ENCODE results near the gene YIF1B. TPM values are rescaled to one million over a fixed set of nuclear protein-coding genes. Genes with fewer than 3 reads are reported as not detected.

YIF1B gene
- total RNA-seq, 2 experiments from 2014 or later, result 15.9 to 17.1 TPM

DNA sequence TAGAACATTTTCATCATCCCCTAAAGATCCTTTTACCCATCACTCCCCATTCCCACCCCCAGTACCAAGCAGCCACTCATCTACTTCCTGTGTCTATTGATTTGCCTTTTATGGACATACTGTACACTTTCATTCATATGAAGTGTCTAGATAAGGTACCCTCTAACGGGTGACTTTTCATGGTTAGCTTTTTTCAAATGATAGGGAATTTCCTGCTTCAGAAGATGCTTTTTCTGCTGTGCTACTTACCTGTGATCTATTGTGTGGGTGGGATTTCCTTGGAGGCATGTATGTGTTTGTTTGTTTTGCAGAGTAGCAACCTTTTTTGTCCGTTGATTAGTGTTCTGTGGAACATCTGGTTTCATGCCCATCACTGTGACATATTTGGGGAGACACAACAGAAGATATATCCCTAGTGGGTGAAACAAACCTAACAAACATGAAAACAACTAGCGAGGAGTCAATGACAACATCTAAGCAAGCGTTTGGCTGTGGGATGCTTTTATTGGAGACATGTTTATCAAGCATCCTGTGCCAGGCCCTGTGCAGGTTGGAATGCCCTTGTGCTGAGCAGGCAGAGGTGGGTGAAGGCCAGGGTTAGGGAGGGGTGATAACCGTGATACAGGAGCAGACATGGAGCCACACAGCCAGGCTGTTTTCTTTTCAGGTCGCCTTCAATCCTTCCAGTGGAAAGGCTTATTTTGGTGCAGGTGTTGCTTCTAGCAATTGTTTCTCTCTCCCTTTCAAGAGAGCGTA is 33.8 kb downstream of the YIF1B start:
- intact Hi-C loops (cut with DNase I, micrococcal nuclease), result no loop called here
- Histone ChIP-seq H3K4me3 (ENCODE audit: low read length) (no peak overlapping the region), H3K27me3 (ENCODE audit: control insufficient read depth in 1 of 2, insufficient read depth in 2 of 2, low read length in 2 of 2) (no peaks in the 10 kb centered on the region), H3K4me1 (ENCODE audit: insufficient read depth, low read length) (no peaks in the 10 kb centered on the region), H3K36me3 (ENCODE audit: insufficient read depth, low read length) (no peaks in the 10 kb centered on the region), H3K27ac (ENCODE audit: low read depth in 1 of 2, low read length in 2 of 2) (no peak overlapping the region), H3K9me3 (ENCODE audit: control insufficient read depth in 1 of 2, insufficient read depth in 1 of 2, low read length in 2 of 2) (no peaks in the 10 kb centered on the region)
- H3K27me3 Mint-ChIP-seq, result no peaks in the 10 kb centered on the region
- no peaks in the 10 kb centered on the region for H3K9me3 Mint-ChIP-seq
- POLR2A ChIA-PET, result no interaction called here
- H3K27ac Mint-ChIP-seq, result peak overlapping the region; percentile 24
- CTCF ChIA-PET, result no interaction called here
- H3K36me3 Mint-ChIP-seq (ENCODE audit: low read depth), result peaks cover 26% of the 10 kb centered on the region
- peaks cover 13% of the 10 kb centered on the region for H3K4me1 Mint-ChIP-seq (ENCODE audit: low read depth)
- peak; percentile 51 for ATAC-seq (ENCODE audit: poor library complexity)
- peak in 1 of 14 experiments; percentile 29 for DNase-seq
- H3K4me3 Mint-ChIP-seq, result no peak overlapping the region
- no peak for TF ChIP-seq CTCF (IDR thresholded peaks at IDR 0.05)

DNA sequence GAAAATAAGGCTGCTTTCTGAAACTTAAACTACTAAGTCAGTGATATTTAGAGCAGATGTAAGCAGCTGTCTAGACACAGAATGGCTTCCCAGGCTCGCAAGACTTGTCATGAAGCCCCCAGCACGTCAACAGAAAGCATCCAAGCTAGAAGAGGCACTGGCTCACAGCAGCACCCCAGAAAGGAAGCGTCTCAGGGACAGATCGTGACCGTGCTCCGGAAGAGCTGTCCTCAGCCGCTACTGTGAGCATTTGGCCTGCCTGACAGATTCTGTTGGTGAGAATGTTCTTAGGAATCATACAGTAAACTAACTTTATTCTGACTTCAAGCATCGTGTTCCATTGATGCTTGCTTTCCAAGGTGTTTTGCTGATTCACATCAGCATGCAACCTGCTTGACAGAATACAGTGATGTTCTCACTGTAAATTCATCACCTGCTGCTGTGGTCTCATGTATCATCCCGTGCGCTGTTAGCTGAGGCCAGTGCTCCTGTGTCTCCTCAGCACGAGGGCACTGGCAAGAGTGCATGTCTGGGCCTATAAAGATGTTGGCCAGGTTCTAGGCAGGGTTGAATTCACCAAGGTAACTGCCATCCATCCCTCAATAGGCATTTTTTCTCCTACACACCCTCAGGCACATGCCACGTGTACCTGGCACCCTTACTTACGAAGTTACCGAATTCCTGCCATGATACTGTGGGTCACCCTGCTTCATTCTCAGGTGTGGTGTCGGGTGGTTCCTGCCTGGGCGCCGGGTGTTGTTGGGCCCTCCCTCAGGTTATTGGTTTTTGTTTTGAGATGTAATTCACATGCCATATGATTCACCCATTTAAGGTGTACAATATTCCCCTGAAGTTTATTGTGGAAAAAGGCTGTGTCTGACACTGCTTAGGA is 35.5 kb downstream of the YIF1B start:
- DNase-seq, result no peak
- no peak overlapping the region for H3K4me3 Mint-ChIP-seq
- TF ChIP-seq CTCF (IDR thresholded peaks at IDR 0.05), result no peak
- intact Hi-C loops (cut with DNase I, micrococcal nuclease), result no loop called here
- peaks cover 13% of the 10 kb centered on the region for H3K4me1 Mint-ChIP-seq (ENCODE audit: low read depth)
- no peak overlapping the region for H3K4me3 ChIP-seq (ENCODE audit: low read length)
- no peak overlapping the region for H3K27ac Mint-ChIP-seq
- H3K36me3 Mint-ChIP-seq (ENCODE audit: low read depth), result peaks cover 11% of the 10 kb centered on the region
- no peak for ATAC-seq (ENCODE audit: poor library complexity)
- no peaks in the 10 kb centered on the region for H3K9me3 Mint-ChIP-seq
- no peaks in the 10 kb centered on the region for H3K27me3 Mint-ChIP-seq
- H3K27ac ChIP-seq (ENCODE audit: low read depth in 1 of 2, low read length in 2 of 2), result no peak overlapping the region
- no peaks in the 10 kb centered on the region for H3K4me1 ChIP-seq (ENCODE audit: insufficient read depth, low read length)
- ChIA-PET POLR2A (no interaction called here), CTCF (no interaction called here)
- H3K9me3 ChIP-seq (ENCODE audit: control insufficient read depth in 1 of 2, insufficient read depth in 1 of 2, low read length in 2 of 2), result no peaks in the 10 kb centered on the region
- no peaks in the 10 kb centered on the region for H3K36me3 ChIP-seq (ENCODE audit: insufficient read depth, low read length)
- H3K27me3 ChIP-seq (ENCODE audit: control insufficient read depth in 1 of 2, insufficient read depth in 2 of 2, low read length in 2 of 2), result no peaks in the 10 kb centered on the region

DNA sequence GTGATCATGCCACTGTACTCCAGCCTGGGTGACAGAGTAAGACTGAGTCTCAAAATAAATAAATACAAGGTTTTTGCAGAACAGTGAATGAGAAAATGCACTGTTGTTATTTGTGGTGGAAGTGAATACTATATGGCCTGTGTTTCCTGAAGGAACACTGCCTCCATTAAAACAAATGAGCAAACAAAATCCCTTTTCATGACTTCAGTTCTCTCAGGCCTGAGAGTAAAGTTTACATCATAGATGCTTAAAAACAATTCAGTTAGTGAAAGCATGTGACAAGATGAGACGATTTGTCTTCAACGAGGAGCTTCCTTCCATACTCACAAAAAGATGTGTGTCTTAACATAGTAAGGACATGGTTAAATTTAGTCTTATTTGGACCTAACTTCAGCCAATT is 37.0 kb downstream of the YIF1B start:
- no peaks in the 10 kb centered on the region for H3K27me3 Mint-ChIP-seq
- H3K4me3 Mint-ChIP-seq, result no peak overlapping the region
- H3K27me3 ChIP-seq (ENCODE audit: control insufficient read depth in 1 of 2, insufficient read depth in 2 of 2, low read length in 2 of 2), result no peaks in the 10 kb centered on the region
- peaks cover 7% of the 10 kb centered on the region for H3K36me3 Mint-ChIP-seq (ENCODE audit: low read depth)
- H3K9me3 Mint-ChIP-seq, result no peaks in the 10 kb centered on the region
- ATAC-seq (ENCODE audit: poor library complexity), result no peak
- peaks cover 13% of the 10 kb centered on the region for H3K4me1 Mint-ChIP-seq (ENCODE audit: low read depth)
- no peak for TF ChIP-seq CTCF (IDR thresholded peaks at IDR 0.05)
- no peaks in the 10 kb centered on the region for H3K9me3 ChIP-seq (ENCODE audit: control insufficient read depth in 1 of 2, insufficient read depth in 1 of 2, low read length in 2 of 2)
- intact Hi-C loops (cut with DNase I, micrococcal nuclease), result no loop called here
- H3K4me1 ChIP-seq (ENCODE audit: insufficient read depth, low read length), result no peaks in the 10 kb centered on the region
- no peak overlapping the region for H3K4me3 ChIP-seq (ENCODE audit: low read length)
- H3K27ac Mint-ChIP-seq, result no peak overlapping the region
- no peaks in the 10 kb centered on the region for H3K36me3 ChIP-seq (ENCODE audit: insufficient read depth, low read length)
- DNase-seq, result no peak
- no peak overlapping the region for H3K27ac ChIP-seq (ENCODE audit: low read depth in 1 of 2, low read length in 2 of 2)
- ChIA-PET POLR2A (no interaction called here), CTCF (no interaction called here)
